Pancreas (tissue), 10 donors: ENCODE measurements around the gene OR4F15. TPM values are rescaled to one million over a fixed set of nuclear protein-coding genes. Genes with fewer than 3 reads are reported as not detected.

Experiments
- ATAC-seq, 4 donors: fragments of 200-7000 bp; cut with Tn5 transposase; one replicate each; pipeline versions ENCODE4 v1.8.0 to v1.9.1; 2020; ENCODE audit warnings: mild to moderate bottlenecking in 4 of 4, moderate library complexity in 4 of 4
- DNase-seq, 6 donors: peaks; one replicate each; pipeline ENCODE4 v3.0.0-alpha.2; 2020
- FAIRE-seq: peaks from 2 replicates; lab custom pipeline; 2012; peaks lifted over from hg19 to GRCh38; lab: Jason Lieb, UNC
- H3K27ac ChIP-seq, 4 donors: fragments of 200-600 bp; sonication (generic); 1 replicate in 3 of 4; 2 replicates in 1 of 4; pipeline versions ENCODE4 v1.5.0 to v1.8.0; 2020
- H3K27me3 ChIP-seq, 4 donors: fragments of 200-600 bp; one replicate each; pipeline ENCODE4 v1.8.0; 2021
- H3K36me3 ChIP-seq, 3 donors: fragments of 200-600 bp; sonication (generic) in 1 of 3; one replicate each; pipeline versions ENCODE4 v1.5.0 to v1.8.0; 2020 to 2021
- H3K4me1 ChIP-seq, 3 donors: fragments of 200-600 bp; one replicate each; pipeline ENCODE4 v1.8.0; 2021
- H3K4me3 ChIP-seq, 4 donors: fragments of 200-600 bp; sonication (generic) in 2 of 4; one replicate each; pipeline versions ENCODE4 v1.5.0 to v1.8.0; 2020 to 2021
- H3K9me3 ChIP-seq, 4 donors: fragments of 200-600 bp; one replicate each; pipeline ENCODE4 v1.8.0; 2021
- CTCF ChIP-seq, 4 donors: fragments of 200-600 bp; sonication (generic) in 3 of 4; IDR thresholded peaks; one replicate each; pipeline versions ENCODE4 v1.5.0 to v1.8.0; 2021; ENCODE audit warnings: antibody characterized with exemption in 4 of 4
- WGBS, 2 donors: extraction: QIAGEN DNeasy Blood & Tissue Kit; methylation state at CpG; one replicate each; pipeline ENCODE4 v1.1.7; 2013; 5-methylcytosine and 5-hydroxymethylcytosine counted together
- intact Hi-C, 3 donors: fragments of 100-400 bp; cut with DNase I; formaldehyde crosslinking; loops; one replicate each; pipeline versions ENCODE4 v1.11.1 to v1.14.2; 2022
- polyA plus RNA-seq, 2 donors: library from polyadenylated mRNA; stranded (reverse); fragments of 200-250 nt; gene quantifications; one replicate each; pipeline ENCODE4 v1.2.3, GENCODE V29; 2013
- total RNA-seq, 6 donors: library from RNA; stranded (reverse); fragmentation: NEBNext Ultra II Directional in 4 of 6; extraction: Animal tissue kit (Norgen Biotek cat#: 25700) in 4 of 6; gene quantifications; one replicate each; pipeline versions ENCODE4 v1.2.1 to v1.2.4, GENCODE V29; 2021 to 2023
- donor health status: healthy with polysubstance abuse.
- donor health status: DM: no; HTN: no; CAD: no; lungs with moderate emphysema.
- donor health status: DM: no; HTN: no; CAD: no.
- donor health status: control.
- donor health status: control.
- donor health status: Bipolar disorder and iron deficiency.
- donor health status: DM: yes; HTN: yes; CAD: no.
- donor health status: DM: no; HTN: no; CAD: no.
- donor health status: DM: no; HTN: no; CAD: no.
- donor health status: DM: yes; HTN: yes; CAD: no.

Gene OR4F15
- total and polyA plus RNA-seq, 8 donors = not detected

- no peaks in the 10 kb centered on the region for H3K9me3 ChIP-seq
- no peaks in the 10 kb centered on the region for H3K4me1 ChIP-seq
- DNase-seq (no peak), ATAC-seq (no peak), FAIRE-seq (no peak)
- peaks cover 0 to 5% (median 0%) of the 10 kb centered on the region in 4 donors for H3K27me3 ChIP-seq
- TF ChIP-seq CTCF (IDR thresholded peaks at IDR 0.05) = no peak
- H3K4me3 ChIP-seq = no peak within 1 kb of the TSS
- no peak within 1 kb of the TSS for H3K27ac ChIP-seq
- 64 to 73% methylated on average over 1 to 2 of the region's 2 CpGs for WGBS, 2 donors
- intact Hi-C loops = no loop called here
- no peaks in the 10 kb centered on the region for H3K36me3 ChIP-seq
Measured at GRCh38 chr15:101803209-101803608, 8.8 kb upstream of the OR4F15 start, which contains the start of gene OR4F6. OR4F6 (plus strand) TSS chr15:101803509; CDS start chr15:101805720, 2,211 bp downstream.

- H3K4me3 ChIP-seq = no peak overlapping the region
- DNase-seq (no peak), ATAC-seq (no peak), FAIRE-seq (no peak)
- no peaks in the 10 kb centered on the region for H3K36me3 ChIP-seq
- H3K4me1 ChIP-seq = no peaks in the 10 kb centered on the region
- intact Hi-C loops = no loop called here
- 59 to 67% methylated on average over 5 of the region's 5 CpGs for WGBS, 2 donors
- H3K9me3 ChIP-seq = no peaks in the 10 kb centered on the region
- TF ChIP-seq CTCF (IDR thresholded peaks at IDR 0.05) = no peak
- H3K27ac ChIP-seq = no peak overlapping the region
- H3K27me3 ChIP-seq = peaks cover 0 to 5% (median 0%) of the 10 kb centered on the region in 4 donors
Measured at GRCh38 chr15:101803676-101804075, 8.3 kb upstream of the OR4F15 start.

- Histone ChIP-seq H3K27ac (no peak overlapping the region), H3K4me1 (no peaks in the 10 kb centered on the region), H3K27me3 (peaks cover 0 to 5% (median 0%) of the 10 kb centered on the region in 4 donors), H3K4me3 (no peak overlapping the region), H3K9me3 (no peaks in the 10 kb centered on the region), H3K36me3 (no peaks in the 10 kb centered on the region)
- FAIRE-seq = no peak
- no peak for ATAC-seq
- no peak for DNase-seq
- intact Hi-C loops = no loop called here
- TF ChIP-seq CTCF (IDR thresholded peaks at IDR 0.05) = no peak
Measured at GRCh38 chr15:101804375-101804774, 7.6 kb upstream of the OR4F15 start.

- intact Hi-C loops = no loop called here
- no peak for TF ChIP-seq CTCF (IDR thresholded peaks at IDR 0.05)
- Histone ChIP-seq H3K27me3 (peaks cover 0 to 5% (median 0%) of the 10 kb centered on the region in 4 donors), H3K9me3 (no peaks in the 10 kb centered on the region), H3K4me3 (no peak overlapping the region), H3K27ac (no peak overlapping the region), H3K36me3 (no peaks in the 10 kb centered on the region), H3K4me1 (no peaks in the 10 kb centered on the region)
- FAIRE-seq (no peak), ATAC-seq (no peak), DNase-seq (no peak)
Measured at GRCh38 chr15:101804941-101805340, 7.1 kb upstream of the OR4F15 start.

- Histone ChIP-seq H3K27me3 (no peaks in the 10 kb centered on the region), H3K4me3 (no peak overlapping the region), H3K4me1 (no peaks in the 10 kb centered on the region), H3K36me3 (no peaks in the 10 kb centered on the region), H3K9me3 (no peaks in the 10 kb centered on the region), H3K27ac (no peak overlapping the region)
- ATAC-seq (no peak), DNase-seq (no peak), FAIRE-seq (no peak)
- intact Hi-C loops = no loop called here
- TF ChIP-seq CTCF (IDR thresholded peaks at IDR 0.05) = no peak
- 61% methylated on average over 6 of the region's 6 CpGs for WGBS, 2 donors
Measured at GRCh38 chr15:101805605-101806345, 6.2 kb upstream of the OR4F15 start.
